Measurements from ENCODE around the gene KCTD11.
A peak's percentile ranks its signal among the peaks of the same experiment; 100 is the strongest.

The KCTD11 gene

DNA sequence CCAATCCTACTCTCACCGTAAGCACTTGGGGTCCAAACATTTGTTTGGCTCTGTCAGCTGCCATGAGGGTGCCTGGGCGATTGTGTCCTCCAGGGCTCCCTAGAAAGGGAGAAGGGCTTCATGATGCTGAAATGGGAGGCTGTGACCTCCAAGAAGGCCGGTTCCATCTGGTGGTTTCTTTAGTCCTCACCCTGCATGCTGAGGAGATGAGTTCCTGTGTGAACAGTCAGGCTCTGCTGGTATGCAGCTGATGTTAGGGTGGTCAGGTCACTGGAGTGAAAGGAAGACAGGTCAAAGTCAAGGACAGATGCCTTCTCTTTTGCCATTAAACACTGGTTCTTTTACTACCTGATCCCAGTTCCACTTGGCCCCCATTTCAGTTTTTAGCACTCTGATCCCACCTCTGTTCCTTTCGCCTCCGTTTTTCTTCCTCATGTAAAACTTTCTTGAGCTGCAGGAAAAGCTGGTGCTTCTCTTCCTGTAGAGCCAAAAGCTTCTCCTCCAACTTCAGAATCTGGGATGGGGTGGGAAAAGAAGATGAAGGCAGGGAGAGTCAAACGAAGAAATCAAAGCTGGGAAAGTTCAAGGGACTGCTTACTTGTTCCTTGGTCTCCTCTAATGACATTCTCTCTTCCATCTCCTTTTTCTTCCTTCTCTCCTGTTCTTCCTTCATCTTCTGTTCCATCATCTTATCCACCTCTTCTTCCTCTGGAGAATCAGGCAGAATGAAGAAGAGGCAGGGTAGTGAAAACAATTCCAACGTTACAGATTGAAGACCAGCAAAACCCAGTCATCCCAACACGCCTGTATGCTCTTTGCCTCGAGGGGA, 37.9 kb upstream of the KCTD11 start:
- peak; percentile 53 for DNase-seq (ENCODE audit: low read depth)
- no peak for TF ChIP-seq CTCF (IDR thresholded peaks at IDR 0.05; ENCODE audit: low read depth, low read length)
- no peak for TF ChIP-seq POLR2A (IDR thresholded peaks at IDR 0.05; ENCODE audit: extremely low read depth, insufficient read length)
- TF ChIP-seq MYC (IDR thresholded peaks at IDR 0.05; ENCODE audit: low read depth, low read length): no peak
- TF ChIP-seq MAX (IDR thresholded peaks at IDR 0.05; ENCODE audit: low read depth, low read length): no peak
- H3K4me3 ChIP-seq (ENCODE audit: low read depth, low read length): peak overlapping the region; percentile 73

GRCh38 chr17:7314719-7315569, 37.0 kb upstream of the KCTD11 start, which contains the start of gene GPS2:
Gene GPS2 (minus strand): TSS chr17:7315360. CDS start chr17:7315052, 308 bp downstream.
- peak within 1 kb of the TSS; percentile 73 for H3K4me3 ChIP-seq (ENCODE audit: low read depth, low read length)
- peak; percentile 87 for DNase-seq (ENCODE audit: low read depth)

GRCh38 chr17:7315570-7316235, 36.3 kb upstream of the KCTD11 start:
- TF ChIP-seq CTCF (IDR thresholded peaks at IDR 0.05; ENCODE audit: low read depth, low read length): no peak
- TF ChIP-seq POLR2A (IDR thresholded peaks at IDR 0.05; ENCODE audit: extremely low read depth, insufficient read length): no peak
- no peak for TF ChIP-seq MAX (IDR thresholded peaks at IDR 0.05; ENCODE audit: low read depth, low read length)
- TF ChIP-seq MYC (IDR thresholded peaks at IDR 0.05; ENCODE audit: low read depth, low read length): no peak
- peak overlapping the region; percentile 52 for H3K4me3 ChIP-seq (ENCODE audit: low read depth, low read length)
- DNase-seq (ENCODE audit: low read depth): no peak

More at GRCh38 chr17:7314719-7315569, 37.0 kb upstream of the KCTD11 start, which contains the start of gene GPS2:
- TF ChIP-seq CTCF (IDR thresholded peaks at IDR 0.05; ENCODE audit: low read depth, low read length): no peak
- peak; percentile 38; the same call in 1 of the 2 replicates for TF ChIP-seq MAX (IDR thresholded peaks at IDR 0.05; ENCODE audit: low read depth, low read length)
- TF ChIP-seq MYC (IDR thresholded peaks at IDR 0.05; ENCODE audit: low read depth, low read length): peak; percentile 56; the same call in 1 of the 2 replicates
- peak; percentile 56 for TF ChIP-seq POLR2A (IDR thresholded peaks at IDR 0.05; ENCODE audit: extremely low read depth, insufficient read length)

DNA sequence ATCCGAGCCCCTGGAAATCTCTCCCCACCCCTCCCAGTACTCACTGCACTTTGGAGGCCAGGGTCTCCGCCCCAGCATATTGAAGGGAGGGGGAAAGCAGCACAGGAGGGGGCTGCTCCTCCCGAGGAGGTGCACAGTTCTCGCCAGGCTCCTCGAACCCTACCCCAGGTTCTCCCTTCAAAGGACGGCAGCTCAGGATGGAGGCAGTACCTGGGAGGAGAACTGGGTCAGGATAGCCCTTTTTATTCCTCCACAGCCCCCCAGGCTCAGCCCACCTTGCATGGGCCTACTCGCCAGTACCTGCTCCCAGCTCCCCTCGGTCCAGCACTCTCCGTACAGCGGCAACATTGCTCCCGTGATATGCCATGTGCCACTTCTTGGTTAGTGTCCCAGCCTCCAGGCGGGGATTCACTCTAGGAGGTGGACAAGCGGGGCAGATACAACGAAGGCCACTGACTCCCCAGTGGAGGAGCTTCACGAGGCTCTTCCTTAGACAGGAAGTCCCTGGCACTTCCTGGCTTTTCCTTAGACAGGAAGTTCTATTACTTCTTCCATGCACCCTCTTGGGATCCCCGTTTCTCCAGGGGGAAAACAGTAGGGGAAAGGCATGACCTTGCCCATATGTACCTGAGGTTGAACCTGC, 34.7 kb upstream of the KCTD11 start:
- no peak for DNase-seq (ENCODE audit: low read depth)
- TF ChIP-seq CTCF (IDR thresholded peaks at IDR 0.05; ENCODE audit: low read depth, low read length) (no peak), MAX (IDR thresholded peaks at IDR 0.05; ENCODE audit: low read depth, low read length) (no peak), MYC (IDR thresholded peaks at IDR 0.05; ENCODE audit: low read depth, low read length) (no peak), POLR2A (IDR thresholded peaks at IDR 0.05; ENCODE audit: extremely low read depth, insufficient read length) (no peak)
- no peak overlapping the region for H3K4me3 ChIP-seq (ENCODE audit: low read depth, low read length)
